ENCODE measurements around the gene MICU2. TPM values are rescaled to one million over a fixed set of nuclear protein-coding genes. Genes with fewer than 3 reads are reported as not detected.

The MICU2 gene
- total and polyA plus RNA-seq, 2 donors (not counting 3 experiments of a cell fraction or from before 2014, with no cell fraction given): 24.0 to 36.7 TPM

DNA sequence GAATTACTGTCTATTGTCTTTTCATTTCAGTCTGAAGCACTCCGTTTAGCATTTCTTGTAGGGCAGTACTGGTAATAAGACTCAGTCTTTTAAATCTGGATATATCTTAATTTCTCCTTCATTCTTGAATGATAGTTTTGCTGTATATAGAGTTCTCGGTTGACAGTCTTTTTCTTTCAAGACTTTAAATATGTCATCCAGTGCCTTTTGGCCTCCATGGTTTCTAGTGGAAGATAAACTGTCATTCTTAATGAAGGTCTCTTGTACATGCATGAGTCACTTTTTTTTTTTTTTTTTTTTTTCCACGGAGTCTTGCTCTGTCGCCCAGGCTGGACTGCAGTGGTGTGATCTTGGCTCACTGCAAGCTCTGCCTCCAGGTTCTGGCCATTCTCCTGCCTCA is 117.6 kb downstream of the MICU2 start:
- dilution Hi-C loops (cut with MboI; ENCODE audit: extremely low pct_ligation_motif_present, low sequenced_read_pairs) (no loop called here), intact Hi-C loops (cut with micrococcal nuclease) (no loop called here)
- FAIRE-seq (no peak), DNase-seq (ENCODE audit: low read depth, low spot score) (no peak)
- H3K4me3 ChIP-seq (replicated peaks in 1 of 3; ENCODE audit: insufficient read depth in 1 of 3, low read depth in 1 of 3, low read length in 3 of 3): no peak overlapping the region
- TF ChIP-seq, protein P1, sequence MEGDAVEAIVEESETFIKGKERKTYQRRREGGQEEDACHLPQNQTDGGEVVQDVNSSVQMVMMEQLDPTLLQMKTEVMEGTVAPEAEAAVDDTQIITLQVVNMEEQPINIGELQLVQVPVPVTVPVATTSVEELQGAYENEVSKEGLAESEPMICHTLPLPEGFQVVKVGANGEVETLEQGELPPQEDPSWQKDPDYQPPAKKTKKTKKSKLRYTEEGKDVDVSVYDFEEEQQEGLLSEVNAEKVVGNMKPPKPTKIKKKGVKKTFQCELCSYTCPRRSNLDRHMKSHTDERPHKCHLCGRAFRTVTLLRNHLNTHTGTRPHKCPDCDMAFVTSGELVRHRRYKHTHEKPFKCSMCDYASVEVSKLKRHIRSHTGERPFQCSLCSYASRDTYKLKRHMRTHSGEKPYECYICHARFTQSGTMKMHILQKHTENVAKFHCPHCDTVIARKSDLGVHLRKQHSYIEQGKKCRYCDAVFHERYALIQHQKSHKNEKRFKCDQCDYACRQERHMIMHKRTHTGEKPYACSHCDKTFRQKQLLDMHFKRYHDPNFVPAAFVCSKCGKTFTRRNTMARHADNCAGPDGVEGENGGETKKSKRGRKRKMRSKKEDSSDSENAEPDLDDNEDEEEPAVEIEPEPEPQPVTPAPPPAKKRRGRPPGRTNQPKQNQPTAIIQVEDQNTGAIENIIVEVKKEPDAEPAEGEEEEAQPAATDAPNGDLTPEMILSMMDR (IDR thresholded peaks at IDR 0.05; ENCODE audit: extremely low read depth in 1 of 2, insufficient read depth in 1 of 2, low read depth in 1 of 2, low read length in 2 of 2): no peak
- no peak for TF ChIP-seq EZH2 (IDR thresholded peaks at IDR 0.05; ENCODE audit: borderline replicate concordance, low read depth, low read length, severe bottlenecking)
- no peak for TF ChIP-seq GATA2 (IDR thresholded peaks at IDR 0.05; ENCODE audit: insufficient read depth, insufficient read length, low read depth, low read length)
- no peak for TF ChIP-seq POLR2A (IDR thresholded peaks at IDR 0.05; ENCODE audit: low read depth, low read length)
- TF ChIP-seq, protein P2, sequence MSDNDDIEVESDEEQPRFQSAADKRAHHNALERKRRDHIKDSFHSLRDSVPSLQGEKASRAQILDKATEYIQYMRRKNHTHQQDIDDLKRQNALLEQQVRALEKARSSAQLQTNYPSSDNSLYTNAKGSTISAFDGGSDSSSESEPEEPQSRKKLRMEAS (IDR thresholded peaks at IDR 0.05; ENCODE audit: insufficient read depth, insufficient read length): no peak
- TF ChIP-seq MYC (IDR thresholded peaks at IDR 0.05; ENCODE audit: low read depth, low read length): no peak
- TF ChIP-seq FOS (IDR thresholded peaks at IDR 0.05; ENCODE audit: borderline replicate concordance, insufficient read depth, low read length): no peak
- TF ChIP-seq POLR2AphosphoS5 (IDR thresholded peaks at IDR 0.05; ENCODE audit: insufficient read depth, low read depth, low read length): no peak
- H3K36me3 ChIP-seq (ENCODE audit: control insufficient read depth in 2 of 2, extremely low read depth in 1 of 2, insufficient read depth in 2 of 2, low read length in 2 of 2): peaks cover 0 to 3% of the 10 kb centered on the region in 2 experiments
- no peaks in the 10 kb centered on the region for H3K4me1 ChIP-seq (ENCODE audit: control insufficient read depth, extremely low read depth, insufficient read depth, low read length)
- no peaks in the 10 kb centered on the region for H3K9me1 ChIP-seq (replicated peaks; ENCODE audit: control insufficient read depth, extremely low read depth, insufficient read depth, low read length)
- H3K9me3 ChIP-seq (replicated peaks; ENCODE audit: control insufficient read depth, insufficient read depth, low read length): no peaks in the 10 kb centered on the region
- no peaks in the 10 kb centered on the region for H3K79me2 ChIP-seq (ENCODE audit: control insufficient read depth, insufficient read depth, low read length)
- H3K27me3 ChIP-seq (ENCODE audit: control insufficient read depth in 2 of 2, insufficient read depth in 2 of 2, low read length in 2 of 2): no peaks in the 10 kb centered on the region
- H4K20me1 ChIP-seq (replicated peaks; ENCODE audit: control insufficient read depth, extremely low read depth, insufficient read depth, low read length): no peaks in the 10 kb centered on the region
- BruUV-seq (replicated peaks): no TSS peak
- no peak overlapping the region for H2AFZ ChIP-seq (ENCODE audit: low read depth, low read length)
- POLR2A ChIA-PET: no interaction called here
- no peak overlapping the region for H3K27ac ChIP-seq (ENCODE audit: insufficient read depth, low read depth, low read length)
- no peak overlapping the region for H3K4me2 ChIP-seq (ENCODE audit: insufficient read depth, low read length)
- no peak overlapping the region for H3K9ac ChIP-seq (replicated peaks; ENCODE audit: extremely low read depth, insufficient read depth, low read length)
- CTCF ChIA-PET: no interaction called here

Measured in endothelial cell of umbilical vein (primary cell).